GM11168 (cell line): Measurements from ENCODE around the gene KIR3DL2.
"Not testable (repeated sequence)": the region's sequence is repeated elsewhere in the genome, so short reads cannot be mapped to it uniquely, and the experiment has no call there.

ENCODE experiments used
- in situ Hi-C: fragments of 300-500 bp; cut with MboI; formaldehyde crosslinking; loops from one replicate; pipeline ENCODE4 v1.12.0; 2022; ENCODE audit warnings: low sequenced_read_pairs; ENCODE audit not compliant: unreplicated experiment

Gene KIR3DL2

DNA sequence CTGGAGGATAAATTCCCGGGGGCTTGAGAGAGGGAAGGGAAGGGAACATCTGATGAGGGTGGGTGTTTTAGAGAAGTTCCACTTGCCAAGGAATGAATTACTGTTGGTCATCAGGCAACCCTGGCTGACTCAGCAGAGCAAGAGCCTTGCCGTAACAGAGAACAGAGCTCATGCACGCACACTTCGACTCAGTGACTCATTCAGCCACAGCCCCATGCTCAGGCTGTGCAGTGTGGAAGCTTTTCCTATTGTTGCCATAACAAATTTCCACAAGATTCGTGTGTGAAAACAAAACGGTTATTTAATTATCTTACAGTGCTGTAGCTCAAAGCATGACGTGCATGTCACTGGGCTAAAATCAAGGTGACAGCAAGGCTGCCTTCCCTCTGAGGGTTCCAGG is 9.2 kb downstream of the KIR3DL2 start:
- in situ Hi-C loops = not testable (repeated sequence)

DNA sequence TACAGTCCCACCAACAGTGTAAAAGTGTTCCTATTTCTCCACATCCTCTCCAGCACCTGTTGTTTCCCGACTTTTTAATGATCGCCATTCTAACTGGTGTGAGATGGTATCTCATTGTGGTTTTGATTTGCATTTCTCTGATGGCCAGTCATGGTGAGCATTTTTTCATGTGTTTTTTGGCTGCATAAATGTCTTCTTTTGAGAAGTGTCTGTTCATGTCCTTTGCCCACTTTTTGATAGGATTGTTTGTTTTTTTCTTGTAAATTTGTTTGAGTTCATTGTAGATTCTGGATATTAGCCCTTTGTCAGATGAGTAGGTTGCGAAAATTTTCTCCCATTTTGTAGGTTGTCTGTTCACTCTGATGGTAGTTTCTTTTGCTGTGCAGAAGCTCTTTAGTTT is 13.2 kb downstream of the KIR3DL2 start:
- in situ Hi-C loops = not testable (repeated sequence)

GRCh38 chr19:54871696-54872095 is 21.5 kb downstream of the KIR3DL2 start:
- in situ Hi-C loops = no loop called here

DNA sequence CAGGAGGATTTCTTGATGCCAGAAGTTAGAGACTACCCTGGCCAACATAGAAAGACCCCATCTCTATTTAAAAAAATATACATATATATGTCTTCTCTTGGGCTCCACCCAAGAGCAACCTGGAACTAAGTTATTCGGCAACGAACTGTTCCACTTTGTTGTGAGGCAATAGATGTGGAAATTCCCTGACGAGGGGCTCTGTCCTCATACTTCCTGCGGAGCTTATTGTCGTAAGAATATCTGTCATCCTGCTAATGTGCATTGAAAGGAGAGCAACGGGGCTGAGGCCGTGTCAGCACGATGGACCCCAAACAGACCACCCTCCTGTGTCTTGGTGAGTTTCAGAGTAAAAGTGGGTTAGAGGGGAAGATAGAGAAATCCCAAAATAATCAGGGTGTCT is 23.7 kb downstream of the KIR3DL2 start, which contains the start of gene FCAR:
TSS of gene FCAR (plus strand) at position 246 of the 400 bp plus-strand sequence. CDS start at position 301, 55 bp downstream.
- in situ Hi-C loops = no loop called here

DNA sequence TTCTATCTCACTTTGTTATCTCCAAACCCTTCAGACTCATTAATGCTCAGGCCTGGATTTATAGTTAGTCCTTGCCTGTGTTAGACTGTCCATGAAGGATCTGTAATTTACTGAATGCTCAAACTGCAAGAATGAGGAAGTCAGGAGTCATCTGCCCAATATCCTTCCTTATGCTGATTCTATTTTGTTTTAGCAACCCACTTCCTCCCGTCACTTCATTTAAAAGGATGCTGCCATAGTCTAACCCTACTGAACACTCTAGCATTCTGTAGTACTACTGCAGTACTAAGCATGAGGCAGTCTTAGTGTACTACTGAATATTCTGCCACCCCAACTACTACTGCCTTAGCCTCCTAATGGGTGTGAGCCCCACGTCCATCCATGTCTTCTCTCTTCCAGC is 25.3 kb downstream of the KIR3DL2 start:
- in situ Hi-C loops = no loop called here

GRCh38 chr19:54877471-54877870 is 27.2 kb downstream of the KIR3DL2 start:
- in situ Hi-C loops = no loop called here

DNA sequence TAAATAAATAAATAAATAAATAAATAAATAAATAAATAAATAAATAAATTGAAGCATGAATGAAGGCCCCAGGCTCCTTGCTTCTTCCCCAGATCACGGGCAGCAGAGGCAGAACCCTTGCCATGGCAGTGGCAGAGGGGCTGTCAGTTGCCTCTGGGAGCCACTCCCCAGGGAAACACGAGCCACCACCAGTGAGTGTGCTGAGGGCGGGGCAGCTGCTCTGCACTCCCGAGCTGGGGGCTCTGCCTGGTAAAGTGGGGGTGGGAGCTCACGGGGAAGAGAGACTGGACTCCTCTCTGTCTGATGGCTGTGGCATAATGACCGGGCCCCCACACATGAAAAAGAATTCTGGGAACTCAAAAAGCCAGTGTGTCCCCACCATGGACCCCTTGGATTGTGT is 31.6 kb downstream of the KIR3DL2 start:
- in situ Hi-C loops = no loop called here

DNA sequence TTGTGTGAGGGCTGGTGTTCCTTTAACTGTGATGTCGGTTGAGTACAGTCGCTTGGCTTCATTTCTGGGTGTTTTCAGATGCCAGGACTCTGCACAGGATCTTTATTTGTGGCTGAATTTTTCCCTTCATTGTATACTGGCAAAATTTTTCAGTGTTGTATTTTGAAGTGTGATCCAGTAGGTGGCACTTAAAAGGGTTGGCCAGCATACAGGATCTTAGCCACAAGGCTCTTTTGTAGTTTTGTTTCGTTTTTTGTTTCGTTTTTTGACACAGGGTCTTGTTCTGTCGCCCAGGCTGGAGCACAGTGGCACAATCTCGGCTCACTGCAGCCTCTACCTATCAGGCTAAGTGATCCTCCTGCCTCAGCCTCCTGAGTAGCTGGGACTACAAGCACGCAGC is 32.5 kb downstream of the KIR3DL2 start:
- in situ Hi-C loops = no loop called here

DNA sequence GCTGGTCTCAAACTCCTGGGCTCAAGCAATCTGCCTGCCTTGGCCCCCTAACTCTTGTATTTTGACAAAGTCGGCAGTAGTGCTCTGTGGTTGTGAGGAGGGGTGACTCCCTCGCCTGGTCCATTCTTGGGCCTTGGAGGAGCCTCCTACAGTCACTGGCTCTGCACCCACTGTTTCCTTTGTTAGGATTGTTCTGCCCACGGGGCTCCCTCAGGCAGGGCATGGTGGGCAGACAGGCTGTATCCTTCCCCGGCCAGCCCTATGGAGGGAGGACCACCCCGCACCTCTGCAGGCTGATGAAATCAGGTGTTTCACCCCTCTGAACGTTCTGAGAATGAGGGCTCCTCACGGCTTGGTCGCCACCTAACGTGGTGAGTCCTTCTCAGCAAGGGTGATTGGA is 33.0 kb downstream of the KIR3DL2 start:
- in situ Hi-C loops = no loop called here

DNA sequence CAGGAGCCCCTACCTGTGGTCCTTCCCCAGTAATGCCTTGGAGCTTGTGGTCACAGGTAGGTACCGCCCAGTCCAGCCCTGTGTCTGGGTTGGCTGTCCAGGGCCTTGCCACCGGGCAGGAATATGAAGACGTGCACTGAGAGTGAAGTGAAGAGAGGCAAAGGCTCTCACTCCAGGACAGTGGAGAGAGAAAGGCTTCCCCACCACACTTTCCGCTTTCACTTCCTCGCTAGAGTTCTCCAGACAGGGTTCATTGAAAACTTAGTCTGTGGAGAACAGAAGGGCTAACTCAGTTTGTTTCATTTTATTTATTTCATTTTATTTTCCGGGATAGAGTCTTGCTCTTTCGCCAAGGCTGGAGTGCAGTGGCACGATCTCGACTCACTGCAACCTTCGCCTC is 38.0 kb downstream of the KIR3DL2 start:
- in situ Hi-C loops = no loop called here

DNA sequence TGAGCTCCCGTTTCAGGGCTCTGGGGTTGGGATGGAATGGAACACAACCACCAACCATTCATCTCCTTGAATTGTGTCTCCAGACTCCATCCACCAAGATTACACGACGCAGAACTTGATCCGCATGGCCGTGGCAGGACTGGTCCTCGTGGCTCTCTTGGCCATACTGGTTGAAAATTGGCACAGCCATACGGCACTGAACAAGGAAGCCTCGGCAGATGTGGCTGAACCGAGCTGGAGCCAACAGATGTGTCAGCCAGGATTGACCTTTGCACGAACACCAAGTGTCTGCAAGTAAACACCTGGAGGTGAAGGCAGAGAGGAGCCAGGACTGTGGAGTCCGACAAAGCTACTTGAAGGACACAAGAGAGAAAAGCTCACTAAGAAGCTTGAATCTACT is 39.3 kb downstream of the KIR3DL2 start:
- in situ Hi-C loops = no loop called here

DNA sequence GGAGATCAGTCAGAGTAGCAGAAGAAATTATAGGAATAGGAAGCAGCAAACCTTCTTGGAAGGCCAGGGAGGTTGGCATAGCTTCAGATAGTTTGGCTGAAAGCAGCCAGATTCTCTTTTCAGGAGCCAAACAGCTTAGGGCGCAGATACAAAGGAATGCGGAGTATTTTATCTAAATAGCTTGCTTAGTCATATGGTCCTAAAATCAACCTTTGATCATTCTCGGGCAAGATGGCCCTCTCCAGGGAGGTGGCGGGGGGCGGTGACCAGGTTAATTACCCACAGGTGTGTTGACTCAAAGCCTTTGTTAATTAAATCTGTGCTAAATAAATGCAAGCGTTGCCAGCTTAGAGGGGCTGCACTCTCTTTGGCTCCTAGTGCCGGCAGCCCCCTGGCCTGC is 43.2 kb downstream of the KIR3DL2 start:
- in situ Hi-C loops = no loop called here

DNA sequence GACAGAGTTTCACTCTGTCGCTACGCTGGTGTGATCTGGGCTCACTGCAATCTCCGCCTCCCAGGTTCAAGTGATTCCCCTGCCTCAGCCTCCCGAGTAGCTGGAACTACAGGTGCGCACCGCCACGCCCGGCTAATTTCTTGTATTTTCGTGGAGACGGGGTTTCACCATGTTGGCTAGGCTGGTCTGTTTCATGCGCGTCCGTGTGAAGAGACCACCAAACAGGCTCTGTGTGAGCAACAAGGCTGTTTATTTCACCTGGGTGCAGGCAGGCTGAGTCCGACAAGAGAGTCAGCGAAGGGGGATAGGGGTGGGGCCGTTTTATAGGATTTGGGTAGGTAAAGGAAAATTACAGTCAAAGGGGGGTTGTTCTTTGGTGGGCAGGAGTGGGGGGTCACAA is 43.9 kb downstream of the KIR3DL2 start:
- in situ Hi-C loops = not testable (repeated sequence)

- in situ Hi-C loops = no loop called here
Measured at GRCh38 chr19:54896036-54896435, 45.8 kb downstream of the KIR3DL2 start.

- in situ Hi-C loops = not testable (repeated sequence)
Measured at GRCh38 chr19:54898685-54899084, 48.4 kb downstream of the KIR3DL2 start.

GRCh38 chr19:54899646-54900045 is 49.4 kb downstream of the KIR3DL2 start:
- in situ Hi-C loops = not testable (repeated sequence)

DNA sequence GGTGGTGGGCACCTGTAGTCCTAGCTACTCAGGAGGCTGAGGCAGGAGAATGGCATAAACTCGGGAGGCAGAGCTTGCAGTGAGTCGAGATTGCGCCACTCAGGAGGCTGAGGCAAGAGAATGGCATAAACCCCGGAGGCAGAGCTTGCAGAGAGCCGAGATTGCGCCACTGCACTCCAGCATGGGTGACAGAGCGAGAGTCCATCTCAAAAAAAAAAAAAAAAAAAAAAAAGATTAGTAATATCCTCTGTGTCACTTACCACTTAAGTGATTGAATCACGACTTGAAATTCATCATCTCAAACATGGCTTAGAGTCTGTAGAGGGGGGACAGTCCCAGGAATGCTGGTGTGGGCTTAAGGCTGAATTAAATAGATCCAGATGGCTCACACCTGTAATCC is 50.9 kb downstream of the KIR3DL2 start:
- in situ Hi-C loops = not testable (repeated sequence)

DNA sequence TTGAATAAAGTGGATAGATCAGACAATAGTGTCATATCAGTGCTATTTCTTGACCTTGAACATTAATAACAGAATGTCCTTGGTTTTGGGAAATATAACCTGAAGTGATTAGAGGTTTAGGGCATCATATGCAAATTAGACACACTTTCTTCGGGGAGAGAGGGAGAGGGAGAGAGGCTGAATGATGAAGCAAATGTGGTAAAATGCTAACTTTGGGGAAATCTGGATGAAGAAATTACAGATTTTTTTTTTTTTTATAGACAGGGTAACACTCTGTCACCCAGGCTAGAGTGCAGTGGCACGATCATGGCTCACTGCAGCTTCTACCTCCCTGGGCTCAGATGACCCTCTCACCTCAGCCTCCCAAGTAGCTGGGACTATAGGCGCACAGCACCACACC is 51.8 kb downstream of the KIR3DL2 start:
- in situ Hi-C loops = no loop called here

DNA sequence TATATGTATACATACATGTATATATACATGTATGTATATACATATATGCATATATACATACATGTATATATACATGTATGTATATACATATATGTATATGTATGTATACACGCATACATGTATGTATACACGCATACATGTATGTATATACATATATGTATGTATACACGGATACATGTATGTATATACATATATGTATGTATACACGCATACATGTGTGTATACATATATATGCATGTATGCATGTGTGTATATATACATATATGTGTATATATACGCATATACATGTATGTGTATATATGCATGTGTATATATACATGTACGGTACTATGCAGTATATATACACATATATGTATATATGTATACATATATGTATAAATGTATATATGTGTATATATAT is 53.1 kb downstream of the KIR3DL2 start:
- in situ Hi-C loops = no loop called here

DNA sequence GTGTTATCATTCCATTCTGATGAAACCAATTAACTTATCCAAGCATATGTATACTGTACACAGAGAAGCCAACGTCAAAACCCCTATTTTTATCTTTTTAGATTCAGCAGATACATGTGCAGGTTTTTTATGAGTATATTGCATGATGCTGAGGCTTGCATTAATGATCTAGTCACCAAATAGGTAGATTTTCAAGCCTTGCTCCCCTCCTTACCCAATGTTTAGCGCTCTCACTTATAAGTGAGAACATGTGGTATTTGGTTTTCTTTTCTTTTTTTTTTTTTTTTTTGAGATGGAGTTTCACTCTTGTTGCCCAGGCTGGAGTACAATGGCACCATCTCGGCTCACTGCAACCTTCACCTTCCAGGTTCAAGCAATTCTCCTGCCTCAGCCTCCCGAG is 54.0 kb downstream of the KIR3DL2 start:
- in situ Hi-C loops = not testable (repeated sequence)

DNA sequence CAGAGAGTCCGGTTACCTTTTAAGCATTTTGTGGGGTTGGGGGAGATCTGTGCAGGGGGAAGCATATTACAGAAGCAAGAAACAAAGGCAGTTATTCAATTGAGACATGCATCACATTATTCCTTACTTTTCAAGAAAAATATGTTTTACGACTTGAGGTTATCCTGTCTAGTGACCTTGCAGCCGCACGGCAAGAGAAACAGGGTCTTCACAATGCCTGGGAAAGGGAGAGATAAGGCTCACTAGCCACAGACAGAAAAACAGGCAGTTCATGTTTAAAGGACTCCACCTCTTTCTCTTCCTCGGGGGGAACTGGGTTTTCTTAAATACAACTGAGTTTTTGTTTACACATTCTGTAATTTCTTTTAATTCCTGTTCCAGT is 55.2 kb downstream of the KIR3DL2 start:
- in situ Hi-C loops = no loop called here

DNA sequence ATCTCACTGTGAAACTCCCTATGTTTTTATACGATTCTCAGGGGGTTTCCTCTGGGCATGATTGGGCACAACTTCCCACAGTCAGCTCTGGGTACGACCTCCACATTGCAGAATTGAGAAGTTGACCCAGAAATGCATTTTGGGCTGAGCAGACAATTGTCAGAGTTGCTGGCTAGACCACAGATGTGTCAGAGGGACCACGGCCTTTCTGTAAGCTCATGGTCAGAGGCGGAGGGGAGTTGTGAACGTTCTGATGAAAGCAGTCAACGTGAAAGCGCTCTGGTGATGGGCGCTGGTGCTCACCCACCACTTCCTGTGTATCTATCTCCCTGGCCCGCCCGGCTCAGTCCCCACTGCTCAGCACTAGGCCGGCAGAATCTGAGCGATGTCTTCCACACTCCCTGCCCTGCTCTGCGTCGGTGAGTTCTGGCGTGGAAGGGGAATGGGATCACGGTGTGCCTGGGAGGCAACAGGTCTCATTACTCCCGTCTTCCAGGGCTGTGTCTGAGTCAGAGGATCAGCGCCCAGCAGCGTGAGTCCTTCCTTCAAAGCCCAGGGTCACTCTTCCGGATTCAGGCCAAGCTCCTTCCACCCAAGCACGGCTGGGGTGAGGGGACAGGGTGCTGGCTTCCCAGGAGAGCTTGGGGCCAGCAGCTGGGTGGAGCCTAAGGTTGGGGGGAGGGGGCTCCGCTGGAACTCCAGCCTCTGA is 55.7 kb downstream of the KIR3DL2 start, which contains the start of gene NCR1:
TSS of gene NCR1 (plus strand) at position 346 of the 709 bp plus-strand sequence. CDS start at position 386, 40 bp downstream.
- in situ Hi-C loops = no loop called here
